Neural cell (in vitro differentiated cells): ENCODE results near the gene CLEC14A. TPM values are rescaled to one million over a fixed set of nuclear protein-coding genes. Genes with fewer than 3 reads are reported as not detected.

Experiments
- H2AFZ ChIP-seq: fragments of 200-600, 300-800 bp; sonication (generic), shearing (Covaris generic); 2 replicates; pipeline ENCODE4 v1.6.0; 2014; ENCODE audit warnings: low read depth, mild to moderate bottlenecking, antibody characterized with exemption, low read length, moderate library complexity
- H3F3A ChIP-seq: fragments of 200-600 bp; shearing (Covaris generic); 2 replicates; pipeline ENCODE4 v1.6.1; 2016; ENCODE audit warnings: mild to moderate bottlenecking, moderate library complexity, mixed read lengths, antibody characterized with exemption, low read length; ENCODE audit not compliant: insufficient read depth, poor library complexity, severe bottlenecking
- H3K27ac ChIP-seq: fragments of 200-600, 300-800 bp; sonication (generic), shearing (Covaris generic); 2 replicates; pipeline ENCODE4 v1.5.1; 2014; ENCODE audit warnings: mild to moderate bottlenecking, low read length, moderate library complexity
- H3K27me3 ChIP-seq: fragments of 300-800, 200-600 bp; sonication (generic), shearing (Covaris generic); 2 replicates; pipeline ENCODE4 v1.6.0; 2014; ENCODE audit warnings: mild to moderate bottlenecking, low read depth, low read length, moderate library complexity; ENCODE audit not compliant: insufficient read depth
- H3K36me3 ChIP-seq: fragments of 300-800, 200-600 bp; sonication (generic), shearing (Covaris generic); 2 replicates; pipeline ENCODE4 v1.5.1; 2014; ENCODE audit warnings: mild to moderate bottlenecking, antibody characterized with exemption, low read length, moderate library complexity; ENCODE audit not compliant: insufficient read depth
- H3K4me2 ChIP-seq: fragments of 300-800, 200-600 bp; sonication (generic), shearing (Covaris generic); 2 replicates; pipeline ENCODE4 v1.6.0; 2014; ENCODE audit warnings: mild to moderate bottlenecking, low read length
- H3K4me3 ChIP-seq: fragments of 300-800, 200-600 bp; sonication (generic), shearing (Covaris generic); 2 replicates; pipeline ENCODE4 v1.5.1; 2014; ENCODE audit warnings: mild to moderate bottlenecking, low read length, moderate library complexity
- H3K79me2 ChIP-seq: fragments of 200-600 bp; shearing (Covaris generic); replicated peaks from 2 replicates; pipeline ENCODE4 v1.6.0; 2014; ENCODE audit warnings: mild to moderate bottlenecking, low read length, moderate library complexity; ENCODE audit not compliant: insufficient read depth
- H3K9ac ChIP-seq: fragments of 300-800, 200-600 bp; sonication (generic), shearing (Covaris generic); 2 replicates; pipeline ENCODE4 v1.6.1; 2016; ENCODE audit warnings: mild to moderate bottlenecking, low read length, mixed read lengths
- H3K9me2 ChIP-seq: fragments of 200-600 bp; shearing (Covaris generic); 2 replicates; pipeline ENCODE4 v1.6.1; 2016; ENCODE audit warnings: mild to moderate bottlenecking, low read length, mixed read lengths; ENCODE audit not compliant: insufficient read depth
- H3K9me3 ChIP-seq: fragments of 200-600, 300-800 bp; sonication (generic), shearing (Covaris generic); 2 replicates; pipeline ENCODE4 v1.6.1; 2016; ENCODE audit warnings: mild to moderate bottlenecking, mixed run types, low read length, moderate library complexity, mixed read lengths
- H4K20me1 ChIP-seq: fragments of 200-600 bp; shearing (Covaris generic); 2 replicates; pipeline ENCODE4 v1.6.1; 2016; ENCODE audit warnings: mild to moderate bottlenecking, mixed run types; ENCODE audit not compliant: insufficient read depth
- CTCF ChIP-seq: fragments of 450-650 bp; IDR thresholded peaks from 2 replicates; pipeline ENCODE4 v1.5.1; 2014; ENCODE audit warnings: antibody characterized with exemption, mild to moderate bottlenecking, moderate library complexity; ENCODE audit not compliant: poor library complexity, severe bottlenecking
- EZH2 ChIP-seq: fragments of 200-600, 300-800 bp; shearing (Covaris generic), sonication (generic); IDR thresholded peaks from 2 replicates; pipeline ENCODE4 v1.6.1; 2014; ENCODE audit warnings: antibody characterized with exemption, low read length, borderline replicate concordance, mild to moderate bottlenecking; ENCODE audit not compliant: insufficient read depth, poor library complexity, severe bottlenecking
- MXI1 ChIP-seq: fragments of 450-650 bp; conservative IDR thresholded peaks from 2 replicates; pipeline ENCODE4 v1.6.1; 2014; ENCODE audit warnings: antibody characterized with exemption, mild to moderate bottlenecking; ENCODE audit not compliant: poor library complexity, severe bottlenecking
- POLR2AphosphoS5 ChIP-seq: IDR thresholded peaks from 2 replicates; pipeline ENCODE4 v1.6.1; 2012
- REST ChIP-seq: IDR thresholded peaks from 2 replicates; pipeline ENCODE4 v1.6.1; 2012; ENCODE audit warnings: borderline replicate concordance
- SMC3 ChIP-seq: fragments of 450-650 bp; conservative IDR thresholded peaks from 2 replicates; pipeline ENCODE4 v1.6.1; 2014; ENCODE audit warnings: antibody characterized with exemption, mild to moderate bottlenecking, moderate library complexity; ENCODE audit not compliant: poor library complexity
- polyA plus RNA-seq: library from polyadenylated mRNA; depleted of rRNA; stranded (reverse); fragments of >200 nt; gene quantifications from 2 replicates; pipeline ENCODE4 v1.2.3, GENCODE V29; 2014

The CLEC14A gene
- polyA plus RNA-seq, 1 donor from 2014 or later, result 0.12 TPM

GRCh38 chr14:38279572-38279971 is 23.7 kb upstream of the CLEC14A start:
- Histone ChIP-seq H4K20me1 (no peaks in the 10 kb centered on the region), H3F3A (no peaks in the 10 kb centered on the region), H3K9ac (no peak overlapping the region), H3K27me3 (no peaks in the 10 kb centered on the region), H3K4me3 (peak overlapping the region; percentile 30), H3K36me3 (no peaks in the 10 kb centered on the region), H3K9me3 (no peaks in the 10 kb centered on the region), H3K79me2 (no peaks in the 10 kb centered on the region), H3K9me2 (no peaks in the 10 kb centered on the region), H2AFZ (no peak overlapping the region), H3K27ac (peak overlapping the region; percentile 2), H3K4me2 (no peak overlapping the region)
- TF ChIP-seq POLR2AphosphoS5 (peak; percentile 65), REST (peak; percentile 57), SMC3 (no peak), MXI1 (no peak)

GRCh38 chr14:38278035-38278434 is 22.1 kb upstream of the CLEC14A start:
- Histone ChIP-seq H3K9me3 (no peaks in the 10 kb centered on the region), H3K27ac (no peak overlapping the region), H3K36me3 (no peaks in the 10 kb centered on the region), H3K27me3 (no peaks in the 10 kb centered on the region), H3F3A (no peaks in the 10 kb centered on the region), H3K9me2 (no peaks in the 10 kb centered on the region), H3K9ac (no peak overlapping the region), H3K4me2 (no peak overlapping the region), H2AFZ (no peak overlapping the region), H3K79me2 (no peaks in the 10 kb centered on the region), H3K4me3 (no peak overlapping the region), H4K20me1 (no peaks in the 10 kb centered on the region)
- no peak for TF ChIP-seq EZH2
- no peak for TF ChIP-seq CTCF
- no peak for TF ChIP-seq REST
